Measurements from ENCODE around the gene ZC3H4.

DNA sequence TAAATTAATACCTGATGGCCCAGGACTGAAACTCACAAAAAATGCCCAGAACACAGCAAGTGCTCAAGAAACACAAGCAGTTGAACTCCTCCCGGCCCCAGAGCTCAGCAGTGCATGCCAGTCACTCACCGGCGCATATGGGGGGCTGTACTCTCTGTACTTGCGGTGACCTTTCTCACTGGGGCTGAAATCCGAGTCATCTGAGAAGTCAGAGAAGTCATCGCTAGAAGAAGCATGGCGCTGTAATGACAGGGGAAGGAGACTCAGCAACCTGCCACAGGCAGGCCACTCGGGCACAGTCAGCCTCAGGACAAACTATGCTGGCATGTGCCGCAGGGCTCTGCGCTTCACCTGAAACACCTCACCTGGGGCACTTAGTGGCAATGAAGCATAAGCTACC is 19.7 kb downstream of the ZC3H4 start:
- no peak for TF ChIP-seq POLR2A (IDR thresholded peaks at IDR 0.05; ENCODE audit: low read length)
- TF ChIP-seq GATA1 (IDR thresholded peaks at IDR 0.05; ENCODE audit: low read depth, low read length): no peak

Measured in erythroblast (primary cell).